HCT116 (cell line): Measurements from ENCODE around the gene INSYN1. TPM values are rescaled to one million over a fixed set of nuclear protein-coding genes. Genes with fewer than 3 reads are reported as not detected.
A peak's percentile ranks its signal among the peaks of the same experiment; 100 is the strongest.
"Not testable (repeated sequence)": the region's sequence is repeated elsewhere in the genome, so short reads cannot be mapped to it uniquely, and the experiment has no call there.

Experiments
- ATAC-seq: fragments of 200-7000 bp; cut with Tn5 transposase; 2 replicates; pipeline ENCODE4 v1.9.1; 2020; ENCODE audit warnings: mild to moderate bottlenecking, moderate library complexity
- BruUV-seq: library from RNA; stranded (reverse); fragments of 400-500 nt; replicated peaks from 2 replicates; lab custom pipeline; 2021; lab: Mats Ljungman, UMichigan
- CTCF ChIA-PET: fragments of 300-600 bp; sonication (Branson Sonifier 250); formaldehyde crosslinking; loops from one replicate; lab custom pipeline; 2021; ENCODE audit warnings: antibody characterized with exemption; lab: Charles Lee
- POLR2A ChIA-PET: fragments of 300-600, 350-600 bp; sonication (Branson Sonifier 250); formaldehyde crosslinking; loops from one replicate; lab custom pipeline; 2021; ENCODE audit warnings: antibody characterized with exemption; lab: Charles Lee
- RAD21 ChIA-PET, 2 experiments: fragments of 300-600 bp; sonication (Branson Sonifier 250); formaldehyde crosslinking; loops; one replicate each; lab custom pipeline; 2023; ENCODE audit warnings: low total read pairs in 2 of 2; ENCODE audit not compliant: uncharacterized antibody in 2 of 2, unreplicated experiment in 2 of 2, low non-redundant PET in 1 of 2; lab: Charles Lee
- DNase-seq: peaks from one replicate; pipeline ENCODE4 v3.0.0-alpha.2; 2010; ENCODE audit warnings: low read depth, low spot score
- H2AFZ ChIP-seq: fragments of 200-600 bp; shearing (Covaris generic), sonication (generic); 2 replicates; pipeline ENCODE4 v1.6.1; 2017; ENCODE audit warnings: low read depth, mixed run types, mixed read lengths, antibody characterized with exemption, low read length; ENCODE audit not compliant: poor library complexity, severe bottlenecking
- H3K27ac ChIP-seq: 2 replicates; pipeline ENCODE4 v1.5.1; 2012; ENCODE audit warnings: low read depth, low read length
- H3K27me3 ChIP-seq: fragments of 200-600 bp; sonication (generic); 2 replicates; pipeline ENCODE4 v1.6.1; 2016; ENCODE audit warnings: mixed run types, low read length, mixed read lengths; ENCODE audit not compliant: insufficient read depth
- H3K36me3 ChIP-seq, 2 experiments: fragments of 200-500 bp in 1 of 2; fragments of 200-600 bp in 1 of 2; sonication (Bioruptor generic) in 1 of 2; sonication (generic) in 1 of 2; 2 replicates each; pipeline versions ENCODE4 v1.5.1 to v1.6.1; 2014 to 2016; ENCODE audit warnings: low read length in 2 of 2, inconsistent platforms in 1 of 2, mixed read lengths in 1 of 2, mixed run types in 1 of 2; ENCODE audit not compliant: insufficient read depth in 2 of 2, control insufficient read depth in 1 of 2
- H3K4me1 ChIP-seq, 2 experiments: fragments of 200-600 bp in 1 of 2; sonication (generic) in 1 of 2; 2 replicates each; pipeline versions ENCODE4 v1.5.1 to v1.6.1; 2012 to 2017; ENCODE audit warnings: low read length in 2 of 2, inconsistent platforms in 1 of 2, mild to moderate bottlenecking in 1 of 2, mixed read lengths in 1 of 2, mixed run types in 1 of 2, moderate library complexity in 1 of 2; ENCODE audit not compliant: insufficient read depth in 2 of 2, control insufficient read depth in 1 of 2
- H3K4me2 ChIP-seq: fragments of 200-600 bp; sonication (generic); 2 replicates; pipeline ENCODE4 v1.6.1; 2017; ENCODE audit warnings: mixed run types, low read length, mixed read lengths
- H3K4me3 ChIP-seq, 2 experiments: fragments of 200-600 bp in 1 of 2; sonication (generic) in 1 of 2; replicated peaks in 1 of 2; 2 replicates each; pipeline ENCODE4 v1.5.1; 2011 to 2016; ENCODE audit warnings: low read length in 2 of 2, control low read depth in 1 of 2, low read depth in 1 of 2, mild to moderate bottlenecking in 1 of 2, mixed read lengths in 1 of 2, mixed run types in 1 of 2
- H3K79me2 ChIP-seq: fragments of 200-600 bp; sonication (generic); 2 replicates; pipeline ENCODE4 v1.6.1; 2017; ENCODE audit warnings: mild to moderate bottlenecking, mixed run types, low read length, moderate library complexity, mixed read lengths; ENCODE audit not compliant: insufficient read depth
- H3K9ac ChIP-seq: fragments of 200-600 bp; sonication (generic); 2 replicates; pipeline ENCODE4 v1.6.1; 2016; ENCODE audit warnings: low read length, mixed read lengths
- H3K9me2 ChIP-seq: fragments of 200-600 bp; sonication (generic), shearing (Covaris generic); 2 replicates; pipeline ENCODE4 v1.6.1; 2017; ENCODE audit warnings: mixed run types, mild to moderate bottlenecking, moderate library complexity; ENCODE audit not compliant: insufficient read depth
- H3K9me3 ChIP-seq, 2 experiments: fragments of 200-500 bp in 1 of 2; fragments of 200-600 bp in 1 of 2; sonication (Bioruptor generic) in 1 of 2; sonication (generic) in 1 of 2; 2 replicates each; pipeline ENCODE4 v1.6.1; 2014 to 2017; ENCODE audit warnings: low read length in 2 of 2, mixed read lengths in 2 of 2, inconsistent platforms in 1 of 2, low read depth in 1 of 2, mild to moderate bottlenecking in 1 of 2, mixed run types in 1 of 2, moderate library complexity in 1 of 2; ENCODE audit not compliant: control insufficient read depth in 1 of 2, insufficient read depth in 1 of 2
- H4K20me1 ChIP-seq: fragments of 200-600 bp; sonication (generic), shearing (Covaris generic); 2 replicates; pipeline ENCODE4 v1.6.1; 2017; ENCODE audit warnings: mixed run types, mild to moderate bottlenecking, moderate library complexity; ENCODE audit not compliant: insufficient read depth
- EGR1 ChIP-seq: IDR thresholded peaks from 2 replicates; pipeline ENCODE4 v1.6.1; 2012; ENCODE audit warnings: low read depth
- ELF1 ChIP-seq: IDR thresholded peaks from 2 replicates; pipeline ENCODE4 v1.6.1; 2012; ENCODE audit warnings: low read depth, borderline replicate concordance
- EZH2phosphoT487 ChIP-seq: fragments of 200-600 bp; IDR thresholded peaks from 2 replicates; pipeline ENCODE4 v1.6.1; 2018; ENCODE audit warnings: antibody characterized with exemption, borderline replicate concordance
- JUND ChIP-seq: IDR thresholded peaks from 2 replicates; pipeline ENCODE4 v1.6.1; 2012
- RAD21 ChIP-seq: IDR thresholded peaks from 2 replicates; pipeline ENCODE4 v1.6.1; 2012; ENCODE audit warnings: low read depth, mild to moderate bottlenecking
- SRF ChIP-seq: IDR thresholded peaks from 2 replicates; pipeline ENCODE4 v1.6.1; 2012; ENCODE audit warnings: low read depth
- intact Hi-C: fragments of 100-400 bp; cut with micrococcal nuclease; formaldehyde crosslinking; loops from 2 replicates; pipeline ENCODE4 v1.10.0; 2022
- total RNA-seq: library from RNA; stranded (reverse); gene quantifications from one replicate; pipeline ENCODE4 v1.2.1, GENCODE V29; 2021; ENCODE audit not compliant: unreplicated experiment
- TF ChIP-seq, protein P1 (sequence below): IDR thresholded peaks from 2 replicates; pipeline ENCODE4 v1.6.1; 2011; ENCODE audit warnings: mild to moderate bottlenecking, low read length, moderate library complexity; ENCODE audit not compliant: insufficient replicate concordance; ENCODE audit errors: extremely low read depth
- TF ChIP-seq, protein P2 (sequence below), 3 experiments: fragments of 200-600 bp in 1 of 3; sonication (generic) in 1 of 3; IDR thresholded peaks in 2 of 3; conservative IDR thresholded peaks in 1 of 3; 2 replicates each; pipeline ENCODE4 v1.5.1; 2012 to 2017; ENCODE audit warnings: low read depth in 2 of 3, low read length in 2 of 3, antibody characterized with exemption in 1 of 3, borderline replicate concordance in 1 of 3, control low read depth in 1 of 3, mild to moderate bottlenecking in 1 of 3, mixed read lengths in 1 of 3, mixed run types in 1 of 3, moderate library complexity in 1 of 3; ENCODE audit not compliant: insufficient read depth in 1 of 3

INSYN1 gene
- total RNA-seq, 1 experiment from 2014 or later: 2.0 TPM

DNA sequence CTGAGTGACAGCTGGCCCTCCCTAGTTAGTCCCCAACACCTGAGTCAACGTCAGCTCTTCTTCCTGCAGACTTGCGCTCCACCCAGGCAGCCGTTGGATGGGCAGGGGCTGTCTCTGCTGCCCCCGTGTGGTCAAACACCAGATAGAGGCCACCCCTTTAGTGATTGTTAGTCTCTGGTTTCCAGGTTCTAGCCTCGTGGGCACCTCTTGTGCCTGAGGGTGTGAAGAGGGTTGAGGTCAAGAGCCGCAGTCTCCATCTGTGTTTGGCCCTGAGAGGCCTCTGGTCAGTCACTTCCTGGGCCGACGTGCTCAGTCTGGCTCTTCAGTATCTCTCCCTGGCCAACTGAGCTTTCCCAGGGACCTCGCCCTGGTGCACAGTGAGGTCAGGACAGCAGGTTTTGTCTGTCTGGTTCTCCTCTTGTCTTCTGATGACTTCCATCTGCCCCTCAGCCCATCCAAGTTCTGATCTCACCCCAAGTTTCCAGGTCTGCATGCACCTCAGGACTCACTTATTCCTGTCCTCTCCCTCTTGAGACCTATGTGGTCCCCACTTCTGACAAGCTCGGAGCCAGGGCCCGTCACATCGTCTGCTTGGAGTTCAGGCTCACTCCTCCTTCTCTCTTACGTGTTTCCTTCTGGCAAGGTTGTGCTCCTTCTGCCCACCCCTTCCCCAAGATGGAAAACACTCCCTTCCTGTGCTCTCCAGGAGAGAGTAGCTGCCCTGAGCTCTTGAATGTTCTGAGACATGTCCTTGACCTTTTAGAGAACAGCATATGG, 48.1 kb downstream of the INSYN1 start:
- intact Hi-C loops: no loop called here
- no TSS peak for BruUV-seq

DNA sequence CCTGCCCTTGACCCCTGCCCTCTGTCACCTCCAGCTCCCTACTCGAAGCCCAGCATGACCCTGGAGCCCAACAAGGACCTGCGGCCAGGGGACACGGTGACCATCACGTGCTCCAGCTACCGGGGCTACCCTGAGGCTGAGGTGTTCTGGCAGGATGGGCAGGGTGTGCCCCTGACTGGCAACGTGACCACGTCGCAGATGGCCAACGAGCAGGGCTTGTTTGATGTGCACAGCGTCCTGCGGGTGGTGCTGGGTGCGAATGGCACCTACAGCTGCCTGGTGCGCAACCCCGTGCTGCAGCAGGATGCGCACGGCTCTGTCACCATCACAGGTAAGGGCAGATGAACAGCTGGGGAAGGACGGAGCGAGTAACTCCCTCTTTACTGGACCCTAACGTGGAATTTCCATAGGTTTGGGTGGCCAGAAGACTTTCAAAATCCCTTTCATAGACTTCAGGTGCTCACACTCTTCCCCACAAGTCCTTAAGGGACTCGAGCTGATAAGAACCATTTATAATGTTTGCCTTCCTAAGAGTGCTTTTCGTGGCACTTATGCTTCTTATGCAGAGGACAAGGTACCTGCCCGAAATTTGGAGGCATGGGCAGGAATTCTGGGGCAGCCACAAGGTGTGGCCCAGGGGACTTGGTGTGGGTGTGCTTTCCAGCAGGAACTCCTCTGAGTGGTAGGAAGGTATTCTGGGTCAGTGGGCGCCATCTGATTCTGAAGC, 48.8 kb downstream of the INSYN1 start:
- ATAC-seq, H3K9me3 ChIP-seq, POLR2A ChIA-PET, H3K9me2 ChIP-seq, DNase-seq, H3K27ac ChIP-seq, H2AFZ ChIP-seq, H4K20me1 ChIP-seq, RAD21 ChIA-PET, H3K4me1 ChIP-seq, H3K9ac ChIP-seq, H3K27me3 ChIP-seq, H3K4me3 ChIP-seq, intact Hi-C loops, BruUV-seq, H3K4me2 ChIP-seq, H3K79me2 ChIP-seq: not testable (repeated sequence)
- H3K36me3 ChIP-seq: peaks cover 8 to 16% of the 10 kb centered on the region in 2 experiments; a peak in 2 of 4 replicates
- CTCF ChIA-PET: interaction anchor here (0.6 to 2.9 kb wide), 12 partner anchors 10 to 400 kb away, joined by 3 to 23 read pairs (median 6); no protein-coding TSS in a partner anchor

More for the DNA sequence above, 48.1 kb downstream of the INSYN1 start:
- no peaks in the 10 kb centered on the region for H4K20me1 ChIP-seq
- H3K36me3 ChIP-seq: peaks cover 8 to 18% of the 10 kb centered on the region in 2 experiments; a peak in 2 of 4 replicates
- H3K79me2 ChIP-seq: peaks cover 6% of the 10 kb centered on the region; the same call in 1 of the 2 replicates
- H3K4me1 ChIP-seq: peaks cover 0 to 2% of the 10 kb centered on the region in 2 experiments; a peak in 1 of 4 replicates
- H2AFZ ChIP-seq: no peak overlapping the region
- no peaks in the 10 kb centered on the region for H3K27me3 ChIP-seq
- no peaks in the 10 kb centered on the region for H3K9me2 ChIP-seq
- H3K27ac ChIP-seq: no peak overlapping the region
- ChIA-PET CTCF (interaction anchor here (0.6 to 2.9 kb wide), 17 partner anchors 10 to 401 kb away, joined by 3 to 23 read pairs (median 4); no protein-coding TSS in a partner anchor), POLR2A (no interaction called here), RAD21 (no interaction called here)
- H3K9me3 ChIP-seq: no peaks in the 10 kb centered on the region
- no peak overlapping the region for H3K4me3 ChIP-seq
- ATAC-seq (peak; percentile 87), DNase-seq (no peak)
- H3K4me2 ChIP-seq: no peak overlapping the region
- no peak for TF ChIP-seq EGR1
- TF ChIP-seq, protein P1, sequence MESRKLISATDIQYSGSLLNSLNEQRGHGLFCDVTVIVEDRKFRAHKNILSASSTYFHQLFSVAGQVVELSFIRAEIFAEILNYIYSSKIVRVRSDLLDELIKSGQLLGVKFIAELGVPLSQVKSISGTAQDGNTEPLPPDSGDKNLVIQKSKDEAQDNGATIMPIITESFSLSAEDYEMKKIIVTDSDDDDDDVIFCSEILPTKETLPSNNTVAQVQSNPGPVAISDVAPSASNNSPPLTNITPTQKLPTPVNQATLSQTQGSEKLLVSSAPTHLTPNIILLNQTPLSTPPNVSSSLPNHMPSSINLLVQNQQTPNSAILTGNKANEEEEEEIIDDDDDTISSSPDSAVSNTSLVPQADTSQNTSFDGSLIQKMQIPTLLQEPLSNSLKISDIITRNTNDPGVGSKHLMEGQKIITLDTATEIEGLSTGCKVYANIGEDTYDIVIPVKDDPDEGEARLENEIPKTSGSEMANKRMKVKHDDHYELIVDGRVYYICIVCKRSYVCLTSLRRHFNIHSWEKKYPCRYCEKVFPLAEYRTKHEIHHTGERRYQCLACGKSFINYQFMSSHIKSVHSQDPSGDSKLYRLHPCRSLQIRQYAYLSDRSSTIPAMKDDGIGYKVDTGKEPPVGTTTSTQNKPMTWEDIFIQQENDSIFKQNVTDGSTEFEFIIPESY: no peak
- no peak for TF ChIP-seq SRF
- no peak for TF ChIP-seq ELF1
- no peak for TF ChIP-seq JUND
- peak; percentile 74 for TF ChIP-seq RAD21
- TF ChIP-seq, protein P2, sequence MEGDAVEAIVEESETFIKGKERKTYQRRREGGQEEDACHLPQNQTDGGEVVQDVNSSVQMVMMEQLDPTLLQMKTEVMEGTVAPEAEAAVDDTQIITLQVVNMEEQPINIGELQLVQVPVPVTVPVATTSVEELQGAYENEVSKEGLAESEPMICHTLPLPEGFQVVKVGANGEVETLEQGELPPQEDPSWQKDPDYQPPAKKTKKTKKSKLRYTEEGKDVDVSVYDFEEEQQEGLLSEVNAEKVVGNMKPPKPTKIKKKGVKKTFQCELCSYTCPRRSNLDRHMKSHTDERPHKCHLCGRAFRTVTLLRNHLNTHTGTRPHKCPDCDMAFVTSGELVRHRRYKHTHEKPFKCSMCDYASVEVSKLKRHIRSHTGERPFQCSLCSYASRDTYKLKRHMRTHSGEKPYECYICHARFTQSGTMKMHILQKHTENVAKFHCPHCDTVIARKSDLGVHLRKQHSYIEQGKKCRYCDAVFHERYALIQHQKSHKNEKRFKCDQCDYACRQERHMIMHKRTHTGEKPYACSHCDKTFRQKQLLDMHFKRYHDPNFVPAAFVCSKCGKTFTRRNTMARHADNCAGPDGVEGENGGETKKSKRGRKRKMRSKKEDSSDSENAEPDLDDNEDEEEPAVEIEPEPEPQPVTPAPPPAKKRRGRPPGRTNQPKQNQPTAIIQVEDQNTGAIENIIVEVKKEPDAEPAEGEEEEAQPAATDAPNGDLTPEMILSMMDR (IDR thresholded peaks at IDR 0.05 in 2 of 3, conservative IDR thresholded peaks at IDR 0.05 in 1 of 3; ENCODE audit: borderline replicate concordance in 1 of 3, insufficient read depth in 1 of 3, low read depth in 2 of 3, low read length in 2 of 3): peak; percentile 78 to 92 (median 90)
- no peak for TF ChIP-seq EZH2phosphoT487
- TF ChIP-seq, all 23 proteins: peak for 2
- no peak overlapping the region for H3K9ac ChIP-seq
